SK-N-SH (cell line): ENCODE data around the gene C1GALT1C1L. TPM values are rescaled to one million over a fixed set of nuclear protein-coding genes. Genes with fewer than 3 reads are reported as not detected.
"Not testable (repeated sequence)": the region's sequence is repeated elsewhere in the genome, so short reads cannot be mapped to it uniquely, and the experiment has no call there.

Source experiments
- CTCF ChIA-PET: fragments of 300-600, 350-600 bp; formaldehyde crosslinking; extraction: SDS; loops from one replicate; lab custom pipeline; 2021; lab: Yijun Ruan, JAX
- POLR2A ChIA-PET: fragments of 350-600 bp; sonication (Branson Sonifier 250); formaldehyde crosslinking; extraction: SDS; loops from one replicate; lab custom pipeline; 2020; ENCODE audit warnings: antibody characterized with exemption, inconsistent platforms; lab: Yijun Ruan, JAX
- DNase-seq: peaks from one replicate; pipeline ENCODE4 v3.0.0; 2012
- H2AFZ ChIP-seq: fragments of 200-600 bp; sonication (generic); 2 replicates; pipeline ENCODE4 v1.8.1; 2016; ENCODE audit warnings: antibody characterized with exemption, mild to moderate bottlenecking, low read depth
- H3F3A ChIP-seq: fragments of 200-600 bp; sonication (generic); replicated peaks from 2 replicates; pipeline ENCODE3; 2016; ENCODE audit warnings: antibody characterized with exemption, mild to moderate bottlenecking; ENCODE audit not compliant: insufficient read depth
- H3K27ac ChIP-seq, 2 experiments: fragments of 200-500 bp in 1 of 2; fragments of 200-600 bp in 1 of 2; sonication (Bioruptor generic) in 1 of 2; sonication (generic), shearing (Covaris generic) in 1 of 2; 2 replicates each; pipeline versions ENCODE4 v1.5.1 to v1.6.1; 2014 to 2016; ENCODE audit warnings: low read depth in 2 of 2, inconsistent platforms in 1 of 2, low read length in 1 of 2, mild to moderate bottlenecking in 1 of 2, mixed read lengths in 1 of 2
- H3K27me3 ChIP-seq: fragments of 200-600 bp; sonication (generic), shearing (Covaris generic); 2 replicates; pipeline ENCODE4 v1.6.1; 2016; ENCODE audit warnings: mixed run types; ENCODE audit not compliant: insufficient read depth
- H3K36me3 ChIP-seq, 2 experiments: fragments of 200-500 bp in 1 of 2; fragments of 200-600 bp in 1 of 2; sonication (Bioruptor generic) in 1 of 2; sonication (generic) in 1 of 2; replicated peaks in 1 of 2; 2 replicates each; pipeline versions ENCODE3 to v1.5.1; 2014 to 2016; ENCODE audit warnings: low read length in 1 of 2, mild to moderate bottlenecking in 1 of 2; ENCODE audit not compliant: insufficient read depth in 2 of 2, control insufficient read depth in 1 of 2
- H3K4me1 ChIP-seq, 2 experiments: fragments of 200-500 bp in 1 of 2; fragments of 200-600 bp in 1 of 2; sonication (Bioruptor generic) in 1 of 2; sonication (generic), shearing (Covaris generic) in 1 of 2; 2 replicates each; pipeline versions ENCODE4 v1.5.1 to v1.6.1; 2014 to 2016; ENCODE audit warnings: low read depth in 1 of 2, low read length in 1 of 2, mixed run types in 1 of 2; ENCODE audit not compliant: insufficient read depth in 2 of 2, control insufficient read depth in 1 of 2
- H3K4me2 ChIP-seq: fragments of 200-600 bp; sonication (generic), shearing (Covaris generic); 2 replicates; pipeline ENCODE4 v1.6.1; 2017; ENCODE audit warnings: mixed run types
- H3K4me3 ChIP-seq, 2 experiments: fragments of 200-500 bp in 1 of 2; fragments of 200-600 bp in 1 of 2; sonication (Bioruptor generic) in 1 of 2; sonication (generic), shearing (Covaris generic) in 1 of 2; 2 replicates each; pipeline versions ENCODE4 v1.5.1 to v1.8.1; 2014 to 2016; ENCODE audit warnings: low read depth in 2 of 2, inconsistent platforms in 1 of 2, low read length in 1 of 2, mild to moderate bottlenecking in 1 of 2, mixed read lengths in 1 of 2, moderate library complexity in 1 of 2
- H3K79me2 ChIP-seq: fragments of 200-600 bp; sonication (generic); 2 replicates; pipeline ENCODE4 v1.8.1; 2017; ENCODE audit warnings: mild to moderate bottlenecking; ENCODE audit not compliant: insufficient read depth
- H3K9ac ChIP-seq: fragments of 200-600 bp; sonication (generic); 2 replicates; pipeline ENCODE4 v1.6.1; 2017; ENCODE audit warnings: mixed run types
- H3K9me2 ChIP-seq: fragments of 200-600 bp; sonication (generic); 2 replicates; pipeline ENCODE4 v1.6.1; 2017; ENCODE audit warnings: mixed run types
- H3K9me3 ChIP-seq: fragments of 200-600 bp; sonication (generic); 2 replicates; pipeline ENCODE4 v1.6.1; 2017; ENCODE audit warnings: mixed run types, mild to moderate bottlenecking, moderate library complexity
- H4K20me1 ChIP-seq: fragments of 200-600 bp; sonication (generic); 2 replicates; pipeline ENCODE4 v1.6.1; 2017; ENCODE audit warnings: mild to moderate bottlenecking, mixed run types; ENCODE audit not compliant: insufficient read depth
- CHD2 ChIP-seq: fragments of 150-350 bp; IDR thresholded peaks from 2 replicates; pipeline ENCODE4 v1.6.1; 2018; ENCODE audit warnings: low read length; ENCODE audit not compliant: partially characterized antibody
- EP300 ChIP-seq, 2 experiments: IDR thresholded peaks; 2 replicates each; pipeline versions ENCODE4 v1.4.0 to v1.6.1; 2012; ENCODE audit warnings: borderline replicate concordance in 1 of 2, low read depth in 1 of 2, low read length in 1 of 2
- EZH2phosphoT487 ChIP-seq: fragments of 200-600 bp; sonication (generic); IDR thresholded peaks from 2 replicates; pipeline ENCODE4 v1.6.1; 2017; ENCODE audit warnings: low read depth, mixed run types, mild to moderate bottlenecking, antibody characterized with exemption, moderate library complexity, borderline replicate concordance
- FOSL2 ChIP-seq: IDR thresholded peaks from 2 replicates; pipeline ENCODE4 v1.4.0; 2012; ENCODE audit warnings: low read depth, mild to moderate bottlenecking, moderate library complexity, borderline replicate concordance
- FOXJ3 ChIP-seq: sonication (generic); formaldehyde crosslinking; IDR thresholded peaks from 2 replicates; pipeline ENCODE4 v1.5.1; 2020; ENCODE audit warnings: mild to moderate bottlenecking, missing genetic modification reagents
- MEF2A ChIP-seq: IDR thresholded peaks from 2 replicates; pipeline ENCODE4 v1.4.0; 2012; ENCODE audit warnings: low read depth, borderline replicate concordance
- MXI1 ChIP-seq: IDR thresholded peaks from 2 replicates; pipeline ENCODE4 v1.6.1; 2012; ENCODE audit warnings: mild to moderate bottlenecking, low read depth, low read length, improper control_type of control experiment
- POLR2AphosphoS5 ChIP-seq: IDR thresholded peaks from 2 replicates; pipeline ENCODE4 v1.6.1; 2012; ENCODE audit warnings: low read depth, low read length
- RFX5 ChIP-seq: IDR thresholded peaks from 2 replicates; pipeline ENCODE4 v1.6.1; 2012; ENCODE audit warnings: mild to moderate bottlenecking, improper control_type of control experiment, low read length
- TAF1 ChIP-seq: IDR thresholded peaks from 2 replicates; pipeline ENCODE4 v1.6.1; 2012; ENCODE audit warnings: low read depth, mild to moderate bottlenecking, low read length, moderate library complexity, borderline replicate concordance
- TEAD4 ChIP-seq: IDR thresholded peaks from 2 replicates; pipeline ENCODE4 v1.4.0; 2012; ENCODE audit warnings: mild to moderate bottlenecking, borderline replicate concordance; ENCODE audit not compliant: insufficient read depth
- WGBS: methylation state at CpG from one replicate; pipeline ENCODE4 v1.1.6; 2017; ENCODE audit warnings: low lambda C conversion rate; 5-methylcytosine and 5-hydroxymethylcytosine counted together
- polyA plus RNA-seq, 3 experiments: library from polyadenylated mRNA; depleted of rRNA; stranded (reverse); fragments of >200 nt; gene quantifications; 2 replicates each; pipeline ENCODE4 v1.2.3, GENCODE V29; 2012
- TF ChIP-seq, protein P1 (sequence below): IDR thresholded peaks from 2 replicates; pipeline ENCODE4; 2012
- TF ChIP-seq, protein P2 (sequence below): IDR thresholded peaks from 2 replicates; pipeline ENCODE4 v1.4.0; 2012; ENCODE audit warnings: low read depth, borderline replicate concordance
- TF ChIP-seq, protein P3 (sequence below): IDR thresholded peaks from 2 replicates; pipeline ENCODE4 v1.6.1; 2012; ENCODE audit warnings: mild to moderate bottlenecking, low read depth, low read length, moderate library complexity

C1GALT1C1L gene
- polyA plus RNA-seq, 1 of the 3 experiments (the other 2 are of a cell fraction) = 2.6 TPM

DNA sequence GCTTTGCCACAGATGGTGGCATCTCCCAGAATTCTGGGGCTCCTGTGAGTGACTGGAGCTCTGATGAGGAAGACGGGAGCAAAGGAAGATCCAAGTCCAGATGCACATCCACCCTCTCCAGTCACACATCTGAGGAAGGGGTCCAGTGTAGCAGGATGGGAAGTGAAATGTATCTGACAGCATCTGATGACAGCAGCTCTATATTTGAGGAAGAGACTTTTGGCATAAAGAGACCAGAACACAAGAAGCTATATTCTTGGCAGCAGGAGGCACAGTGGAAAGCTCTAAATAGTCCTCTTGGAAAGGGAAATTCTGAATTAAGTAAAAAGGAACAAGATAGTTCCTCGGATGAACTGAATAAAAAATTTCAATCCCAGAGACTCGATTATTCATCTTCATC is 23.5 kb upstream of the C1GALT1C1L start (continued):
- TF ChIP-seq MEF2A (no peak), RFX5 (no peak)

DNA sequence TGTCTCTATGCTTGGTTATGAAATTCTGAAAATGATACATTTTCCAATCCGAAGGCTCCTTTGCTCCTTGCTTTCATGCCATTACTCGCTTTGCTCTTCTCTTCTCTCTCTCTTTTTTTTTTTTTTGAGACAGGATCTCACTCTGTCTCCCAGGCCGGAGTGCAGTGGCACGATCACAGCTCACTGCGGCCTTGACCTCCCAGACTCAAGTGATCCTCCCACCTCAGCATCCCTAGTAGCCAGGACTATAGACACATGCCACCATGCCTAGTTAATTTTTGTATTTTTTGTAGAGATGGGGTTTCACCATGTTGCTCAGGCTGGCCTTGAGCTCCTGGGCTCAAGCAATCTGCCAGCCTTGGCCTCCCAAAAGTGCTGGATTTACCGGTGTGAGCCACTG is 21.9 kb upstream of the C1GALT1C1L start:
- H3K79me2 ChIP-seq, H3K36me3 ChIP-seq, H3K27ac ChIP-seq, H4K20me1 ChIP-seq, H3K9me3 ChIP-seq, H3F3A ChIP-seq, H3K9ac ChIP-seq, DNase-seq, H3K4me1 ChIP-seq, H3K4me3 ChIP-seq, H3K27me3 ChIP-seq, H3K9me2 ChIP-seq, POLR2A ChIA-PET, H2AFZ ChIP-seq, H3K4me2 ChIP-seq: not testable (repeated sequence)
- CTCF ChIA-PET = interaction anchor here (0.7 to 1.9 kb wide), 7 partner anchors 8 to 791 kb away, joined by 3 to 6 read pairs (median 3); no protein-coding TSS in a partner anchor
- 92% methylated on average over 6 of the region's 6 CpGs for WGBS

DNA sequence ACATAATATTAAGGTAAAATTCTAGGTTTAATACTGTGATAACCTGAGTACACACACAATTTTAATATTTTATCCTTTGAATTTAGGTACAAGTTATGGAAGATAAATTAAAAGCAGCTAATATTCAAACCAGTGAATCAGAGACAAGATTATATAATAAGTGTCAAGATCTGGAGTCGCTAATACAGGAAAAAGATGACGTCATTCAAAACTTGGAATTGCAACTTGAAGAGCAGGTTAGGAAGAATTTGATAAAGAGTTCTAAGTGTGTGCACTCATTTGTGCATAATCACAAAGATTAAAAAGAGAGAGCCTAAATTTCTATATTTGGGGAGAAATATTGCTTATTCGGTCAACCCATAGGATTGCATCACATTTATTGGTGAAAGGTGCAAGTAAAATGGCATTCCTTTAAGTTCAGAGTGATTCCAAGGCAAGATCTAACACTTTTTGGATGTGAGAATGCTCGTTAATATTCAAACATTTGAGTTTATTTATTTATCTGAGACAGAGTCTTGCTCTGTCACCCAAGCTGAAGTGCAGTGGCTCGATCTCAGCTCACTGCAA is 16.3 kb upstream of the C1GALT1C1L start:
- no peaks in the 10 kb centered on the region for H3K79me2 ChIP-seq
- no peaks in the 10 kb centered on the region for H3K36me3 ChIP-seq
- H3K9me3 ChIP-seq = no peaks in the 10 kb centered on the region
- 76% methylated on average over 5 of the region's 5 CpGs for WGBS
- H3K4me2 ChIP-seq = no peak overlapping the region
- ChIA-PET POLR2A (no interaction called here), CTCF (no interaction called here)
- H3K27ac ChIP-seq = no peak overlapping the region
- no peaks in the 10 kb centered on the region for H3K4me1 ChIP-seq
- TF ChIP-seq POLR2AphosphoS5 = no peak
- TF ChIP-seq MXI1 = no peak
- TF ChIP-seq FOXJ3 = no peak
- TF ChIP-seq EZH2phosphoT487 = no peak
- no peak for TF ChIP-seq TAF1
- TF ChIP-seq, protein P1, sequence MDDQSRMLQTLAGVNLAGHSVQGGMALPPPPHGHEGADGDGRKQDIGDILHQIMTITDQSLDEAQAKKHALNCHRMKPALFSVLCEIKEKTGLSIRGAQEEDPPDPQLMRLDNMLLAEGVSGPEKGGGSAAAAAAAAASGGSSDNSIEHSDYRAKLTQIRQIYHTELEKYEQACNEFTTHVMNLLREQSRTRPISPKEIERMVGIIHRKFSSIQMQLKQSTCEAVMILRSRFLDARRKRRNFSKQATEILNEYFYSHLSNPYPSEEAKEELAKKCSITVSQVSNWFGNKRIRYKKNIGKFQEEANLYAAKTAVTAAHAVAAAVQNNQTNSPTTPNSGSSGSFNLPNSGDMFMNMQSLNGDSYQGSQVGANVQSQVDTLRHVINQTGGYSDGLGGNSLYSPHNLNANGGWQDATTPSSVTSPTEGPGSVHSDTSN = no peak
- no peak for TF ChIP-seq CHD2
- no peak overlapping the region for H2AFZ ChIP-seq
- H3K4me3 ChIP-seq = no peak overlapping the region
- H3F3A ChIP-seq = no peaks in the 10 kb centered on the region
- H3K9me2 ChIP-seq = no peaks in the 10 kb centered on the region
- no peaks in the 10 kb centered on the region for H4K20me1 ChIP-seq
- DNase-seq = no peak
- H3K9ac ChIP-seq = no peak overlapping the region
- H3K27me3 ChIP-seq = no peaks in the 10 kb centered on the region

DNA sequence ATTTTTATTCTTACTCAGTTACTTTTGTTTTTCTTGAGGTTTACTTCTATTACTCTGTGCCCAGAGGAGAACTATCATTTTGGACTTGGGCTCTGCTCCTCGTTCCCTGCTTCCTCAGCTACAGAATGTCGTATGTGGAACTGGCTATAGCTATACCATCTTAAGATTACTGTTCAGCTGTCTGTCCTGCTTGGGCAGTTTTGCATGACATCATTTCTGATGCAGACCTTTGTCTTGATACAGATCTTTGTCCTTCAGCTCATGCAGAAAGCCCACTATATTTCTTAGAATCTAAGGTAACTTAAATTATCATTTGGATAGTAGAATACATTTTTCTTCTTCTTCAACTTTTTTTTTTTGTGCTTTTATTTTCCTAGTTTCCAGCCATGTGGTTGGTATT is 13.8 kb upstream of the C1GALT1C1L start:
- Histone ChIP-seq H3K4me3 (no peak overlapping the region), H3K36me3 (no peaks in the 10 kb centered on the region), H3K9ac (no peak overlapping the region), H3K4me2 (no peak overlapping the region), H3K27me3 (no peaks in the 10 kb centered on the region), H4K20me1 (no peaks in the 10 kb centered on the region), H3K27ac (no peak overlapping the region), H3K4me1 (no peaks in the 10 kb centered on the region), H3K79me2 (no peaks in the 10 kb centered on the region), H3F3A (no peaks in the 10 kb centered on the region), H3K9me3 (no peaks in the 10 kb centered on the region), H3K9me2 (no peaks in the 10 kb centered on the region), H2AFZ (no peak overlapping the region)
- 64% methylated on average over 2 of the region's 2 CpGs for WGBS
- no peak for DNase-seq
- ChIA-PET CTCF (interaction anchor here (0.6 to 1.3 kb wide), 4 partner anchors 8 to 254 kb away, joined by 3 to 5 read pairs (median 3); no protein-coding TSS in a partner anchor), POLR2A (no interaction called here)
- no peak for TF ChIP-seq TEAD4
- TF ChIP-seq, protein P2, sequence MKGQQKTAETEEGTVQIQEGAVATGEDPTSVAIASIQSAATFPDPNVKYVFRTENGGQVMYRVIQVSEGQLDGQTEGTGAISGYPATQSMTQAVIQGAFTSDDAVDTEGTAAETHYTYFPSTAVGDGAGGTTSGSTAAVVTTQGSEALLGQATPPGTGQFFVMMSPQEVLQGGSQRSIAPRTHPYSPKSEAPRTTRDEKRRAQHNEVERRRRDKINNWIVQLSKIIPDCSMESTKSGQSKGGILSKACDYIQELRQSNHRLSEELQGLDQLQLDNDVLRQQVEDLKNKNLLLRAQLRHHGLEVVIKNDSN = no peak
- TF ChIP-seq, protein P3, sequence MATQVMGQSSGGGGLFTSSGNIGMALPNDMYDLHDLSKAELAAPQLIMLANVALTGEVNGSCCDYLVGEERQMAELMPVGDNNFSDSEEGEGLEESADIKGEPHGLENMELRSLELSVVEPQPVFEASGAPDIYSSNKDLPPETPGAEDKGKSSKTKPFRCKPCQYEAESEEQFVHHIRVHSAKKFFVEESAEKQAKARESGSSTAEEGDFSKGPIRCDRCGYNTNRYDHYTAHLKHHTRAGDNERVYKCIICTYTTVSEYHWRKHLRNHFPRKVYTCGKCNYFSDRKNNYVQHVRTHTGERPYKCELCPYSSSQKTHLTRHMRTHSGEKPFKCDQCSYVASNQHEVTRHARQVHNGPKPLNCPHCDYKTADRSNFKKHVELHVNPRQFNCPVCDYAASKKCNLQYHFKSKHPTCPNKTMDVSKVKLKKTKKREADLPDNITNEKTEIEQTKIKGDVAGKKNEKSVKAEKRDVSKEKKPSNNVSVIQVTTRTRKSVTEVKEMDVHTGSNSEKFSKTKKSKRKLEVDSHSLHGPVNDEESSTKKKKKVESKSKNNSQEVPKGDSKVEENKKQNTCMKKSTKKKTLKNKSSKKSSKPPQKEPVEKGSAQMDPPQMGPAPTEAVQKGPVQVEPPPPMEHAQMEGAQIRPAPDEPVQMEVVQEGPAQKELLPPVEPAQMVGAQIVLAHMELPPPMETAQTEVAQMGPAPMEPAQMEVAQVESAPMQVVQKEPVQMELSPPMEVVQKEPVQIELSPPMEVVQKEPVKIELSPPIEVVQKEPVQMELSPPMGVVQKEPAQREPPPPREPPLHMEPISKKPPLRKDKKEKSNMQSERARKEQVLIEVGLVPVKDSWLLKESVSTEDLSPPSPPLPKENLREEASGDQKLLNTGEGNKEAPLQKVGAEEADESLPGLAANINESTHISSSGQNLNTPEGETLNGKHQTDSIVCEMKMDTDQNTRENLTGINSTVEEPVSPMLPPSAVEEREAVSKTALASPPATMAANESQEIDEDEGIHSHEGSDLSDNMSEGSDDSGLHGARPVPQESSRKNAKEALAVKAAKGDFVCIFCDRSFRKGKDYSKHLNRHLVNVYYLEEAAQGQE = no peak
- TF ChIP-seq POLR2AphosphoS5 = no peak
- TF ChIP-seq FOSL2 = no peak
- no peak for TF ChIP-seq EP300 (IDR thresholded peaks at IDR 0.05; ENCODE audit: borderline replicate concordance in 1 of 2, low read depth in 1 of 2, low read length in 1 of 2)
- TF ChIP-seq MEF2A = no peak
